8988T (cell line): Measurements from ENCODE around the gene ROS1.
"Not testable (repeated sequence)": the region's sequence is repeated elsewhere in the genome, so short reads cannot be mapped to it uniquely, and the experiment has no call there.

Source experiments
- DNase-seq: peaks from one replicate; pipeline ENCODE4 v3.0.0; 2011

ROS1 gene

DNA sequence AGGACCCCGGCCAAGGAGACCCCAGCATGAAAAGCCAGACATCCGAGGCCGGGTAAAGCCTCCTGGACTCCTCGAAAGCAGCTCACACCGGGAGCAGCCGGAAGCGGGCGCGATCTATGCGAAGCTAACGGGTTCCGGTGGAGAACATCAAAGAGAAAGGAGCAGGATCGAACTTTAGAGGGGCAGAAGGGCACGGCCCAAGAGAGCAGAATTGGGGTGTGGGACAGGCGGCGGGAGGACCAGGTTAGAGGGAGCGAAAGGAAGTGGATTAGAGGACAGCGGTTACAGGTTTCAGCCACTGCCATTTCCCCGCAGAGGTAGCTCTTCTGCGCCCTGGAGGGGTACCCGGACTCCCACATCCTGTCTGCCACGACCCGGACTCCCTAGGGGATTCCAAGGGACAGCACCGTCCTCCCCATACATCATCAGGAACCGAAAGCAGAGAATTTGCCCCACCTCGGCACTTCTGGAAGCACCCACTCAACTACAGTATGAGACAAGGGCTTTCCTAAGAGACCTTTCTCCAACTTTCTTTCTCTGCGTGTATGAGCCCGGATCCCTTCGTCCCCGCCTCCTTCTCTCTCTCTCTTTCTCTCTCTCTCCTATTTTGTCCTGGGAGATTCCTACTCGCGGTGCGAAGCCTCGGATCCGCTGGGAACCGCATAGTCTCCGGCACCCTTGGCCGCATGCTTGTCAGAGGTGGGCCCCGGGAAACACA is 160.9 kb downstream of the ROS1 start:
- no peak for DNase-seq

DNA sequence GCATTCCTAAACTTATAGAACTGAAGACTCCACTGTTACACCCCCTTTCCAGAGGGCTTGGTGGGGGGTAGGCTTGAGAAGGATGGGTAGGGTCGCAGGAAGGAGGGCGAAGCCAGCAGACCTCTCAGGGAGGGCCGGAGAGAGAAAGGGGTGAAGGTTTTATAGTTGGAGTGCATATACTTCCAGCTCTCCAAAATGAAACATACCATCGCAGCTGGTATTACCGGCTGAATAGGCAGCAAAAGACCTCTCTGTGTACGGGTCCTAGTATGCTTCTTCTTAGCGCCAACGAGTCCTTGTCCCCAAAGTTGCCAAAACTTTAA is 161.4 kb downstream of the ROS1 start:
- DNase-seq, result no peak

DNA sequence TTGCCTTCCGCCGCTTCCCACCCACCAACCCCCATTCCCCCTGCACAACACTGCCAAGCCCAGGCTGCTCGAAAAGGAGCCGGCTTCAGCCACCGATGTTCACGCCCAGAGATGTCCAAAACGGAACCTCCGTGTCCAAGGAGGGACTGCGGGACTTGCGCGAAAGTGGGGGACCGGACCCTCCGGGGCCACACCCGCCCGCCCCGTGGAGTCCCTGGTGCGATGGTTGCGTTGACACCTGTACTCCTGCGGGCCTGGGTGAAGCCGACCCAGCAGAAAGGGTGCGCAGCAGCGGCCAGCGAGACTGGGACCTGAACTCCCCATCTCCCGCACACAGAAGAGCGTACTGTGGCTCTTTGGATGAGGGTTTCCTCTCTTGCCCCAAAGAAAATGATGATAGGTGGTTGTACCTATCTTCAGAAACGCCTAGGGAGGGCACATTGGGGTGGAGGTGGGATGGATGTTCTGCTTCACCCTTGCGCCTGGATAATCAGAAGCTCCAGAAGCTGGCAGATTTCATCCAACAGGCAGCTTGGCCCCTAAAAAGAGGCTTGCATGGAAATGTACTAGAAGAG is 162.3 kb downstream of the ROS1 start:
- DNase-seq, result no peak

GRCh38 chr6:117262799-117263198 is 162.9 kb downstream of the ROS1 start:
- no peak for DNase-seq

GRCh38 chr6:117253785-117254184 is 172.0 kb downstream of the ROS1 start:
- DNase-seq, result no peak

DNA sequence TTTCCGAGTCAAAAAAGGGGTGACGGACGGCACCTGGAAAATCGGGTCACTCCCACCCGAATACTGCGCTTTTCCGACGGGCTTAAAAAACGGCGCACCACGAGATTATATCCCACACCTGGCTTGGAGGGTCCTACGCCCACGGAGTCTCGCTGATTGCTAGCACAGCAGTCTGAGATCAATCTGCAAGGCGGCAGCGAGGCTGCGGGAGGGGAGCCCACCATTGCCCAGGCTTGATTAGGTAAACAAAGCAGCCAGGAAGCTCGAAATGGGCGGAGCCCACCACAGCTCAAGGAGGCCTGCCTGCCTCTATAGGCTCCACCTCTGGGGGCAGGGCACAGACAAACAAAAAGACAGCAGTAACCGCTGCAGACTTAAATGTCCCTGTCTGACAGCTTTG is 180.8 kb downstream of the ROS1 start:
- not testable (repeated sequence) for DNase-seq

DNA sequence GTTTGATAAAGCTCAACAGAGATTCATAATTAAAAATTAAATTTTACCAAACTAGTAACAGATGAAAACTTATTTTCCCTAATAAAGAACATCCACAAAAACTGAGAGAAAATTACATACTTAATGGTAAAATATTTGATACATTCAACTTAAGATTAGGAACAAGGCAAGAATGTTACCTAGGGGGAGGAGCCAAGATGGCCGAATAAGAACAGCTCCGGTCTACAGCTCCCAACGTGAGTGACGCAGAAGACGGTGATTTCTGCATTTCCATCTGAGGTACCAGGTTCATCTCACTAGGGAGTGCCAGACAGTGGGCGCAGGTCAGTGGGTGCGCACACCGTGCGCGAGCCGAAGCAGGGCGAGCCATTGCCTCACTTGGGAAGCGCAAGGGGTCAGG is 181.2 kb downstream of the ROS1 start:
- not testable (repeated sequence) for DNase-seq
